HG03442 (cell line): ENCODE measurements around the gene KREMEN2.
"Not testable (repeated sequence)": the region's sequence is repeated elsewhere in the genome, so short reads cannot be mapped to it uniquely, and the experiment has no call there.

Source experiments
- ATAC-seq: cut with Tn5 transposase; IDR thresholded peaks from one replicate; pipeline ENCODE4 v1.9.1; 2021; ENCODE audit warnings: mild to moderate bottlenecking, moderate library complexity; ENCODE audit not compliant: unreplicated experiment

Gene KREMEN2

DNA sequence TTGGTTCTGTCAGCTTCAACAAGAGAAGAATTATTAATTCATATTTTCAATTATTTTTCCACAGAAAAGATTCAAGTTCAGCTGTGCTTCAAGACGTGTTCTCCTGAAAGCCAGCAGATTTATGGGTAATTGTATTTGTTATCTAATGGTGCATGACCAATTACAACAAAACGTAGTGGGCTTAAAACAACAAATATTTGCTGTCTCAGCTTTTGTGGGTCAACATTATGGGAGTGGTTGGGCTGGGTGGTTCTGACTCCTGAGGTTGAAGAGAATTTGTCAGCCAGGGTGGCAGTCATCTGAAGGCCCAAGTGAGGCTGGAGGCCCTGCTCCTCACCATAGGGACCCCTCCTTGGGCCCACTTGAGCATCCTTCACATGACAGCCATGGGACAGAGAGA, 24.1 kb upstream of the KREMEN2 start:
- no peak for ATAC-seq

DNA sequence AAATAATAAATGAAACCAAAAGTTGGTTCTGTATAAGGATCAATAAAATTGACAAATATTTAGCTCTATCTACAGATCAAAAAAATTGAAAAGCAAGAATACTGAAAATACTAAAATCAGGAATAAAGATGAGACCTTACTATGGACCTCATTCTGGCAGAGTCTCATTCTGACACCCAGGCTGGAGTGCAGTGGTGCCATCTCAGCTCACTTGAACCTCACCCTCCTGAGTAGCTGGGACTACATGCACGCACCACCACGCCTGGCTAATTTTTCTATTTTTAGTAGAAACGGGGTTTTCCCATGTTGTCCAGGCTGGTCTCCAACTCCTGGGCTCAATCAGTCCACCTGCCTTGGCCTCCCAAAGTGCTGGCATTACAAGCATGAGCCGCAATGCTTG, 22.0 kb upstream of the KREMEN2 start:
- ATAC-seq = no peak

DNA sequence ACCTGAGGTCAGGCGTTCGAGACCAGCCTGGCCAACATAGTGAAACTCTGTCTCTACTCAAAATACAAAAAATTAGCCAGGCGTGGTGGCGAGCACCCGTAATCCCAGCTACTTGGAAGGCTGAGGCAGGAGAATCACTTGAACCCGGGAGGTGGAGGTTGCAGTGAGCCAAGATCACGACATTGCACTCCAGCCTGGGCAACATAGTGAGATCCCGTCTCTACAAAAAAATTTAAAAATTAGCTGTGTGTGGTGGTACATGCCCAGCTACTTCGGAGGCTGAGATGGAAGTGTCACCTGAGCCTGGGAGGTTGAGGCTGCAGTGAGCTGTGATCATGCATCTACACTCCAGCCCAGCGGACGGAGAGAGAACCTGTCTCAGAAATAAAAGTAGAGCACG, 20.4 kb upstream of the KREMEN2 start:
- ATAC-seq = not testable (repeated sequence)

DNA sequence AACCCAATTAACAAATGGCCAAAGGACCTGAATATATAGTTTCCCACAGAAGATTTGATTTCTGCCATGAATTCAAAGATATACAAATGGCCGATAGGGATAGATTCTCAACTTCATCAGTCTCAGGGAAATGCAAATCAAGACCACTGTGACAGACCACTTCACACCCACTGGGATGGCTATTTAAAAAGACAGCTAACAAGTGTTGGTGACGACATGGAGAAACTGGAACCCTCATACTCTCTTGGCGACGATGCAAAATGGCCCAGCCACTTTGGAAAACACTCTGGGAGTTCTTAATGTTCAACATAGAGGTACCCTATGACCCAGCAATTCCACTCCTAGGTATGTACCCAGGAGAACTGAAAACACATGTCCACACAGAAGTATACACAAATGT, 17.4 kb upstream of the KREMEN2 start:
- no peak for ATAC-seq

DNA sequence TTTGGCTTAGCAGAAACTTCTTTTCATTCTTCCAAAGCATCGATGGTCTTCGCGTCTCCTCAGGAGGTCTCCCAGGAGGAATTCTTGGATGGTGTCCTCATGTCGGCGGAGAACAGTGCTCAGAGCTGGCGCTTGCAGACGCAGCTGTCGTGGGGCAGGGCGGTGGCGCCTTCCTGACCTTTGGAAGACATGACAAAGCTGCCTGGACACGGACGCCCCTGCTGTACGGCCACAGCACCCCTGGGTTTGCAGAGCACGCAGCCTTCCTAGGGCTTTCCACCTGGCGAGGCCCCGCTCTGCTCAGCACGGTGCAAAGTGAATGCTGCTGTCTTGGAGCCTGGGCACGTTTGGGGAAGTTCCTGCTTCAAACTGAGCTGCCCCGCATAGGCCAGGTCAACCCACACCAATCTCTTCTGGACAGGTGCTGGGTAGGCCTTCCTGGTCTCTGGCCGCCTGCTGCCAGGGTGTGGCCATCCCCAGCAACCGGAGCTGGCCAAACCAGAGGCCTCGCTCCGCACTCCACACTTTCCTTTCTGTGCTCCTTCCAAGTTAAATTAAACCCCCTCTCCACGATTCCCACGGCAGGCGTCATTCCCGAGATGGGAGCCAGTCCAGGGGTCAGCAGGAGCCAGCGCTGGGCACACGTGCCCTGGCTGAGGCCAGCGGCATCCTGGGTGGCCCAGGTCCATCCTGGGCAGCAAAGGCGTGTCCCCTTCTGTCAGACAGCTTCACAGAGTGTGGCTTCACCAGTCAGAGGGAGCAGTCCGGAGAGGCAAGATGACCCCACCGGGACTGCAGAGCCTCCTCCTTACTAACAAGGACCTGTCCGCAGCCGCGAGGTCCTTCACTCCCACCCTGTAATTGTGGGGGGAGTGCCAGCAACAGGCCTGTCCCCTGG, 15.0 kb upstream of the KREMEN2 start:
- ATAC-seq = no peak

DNA sequence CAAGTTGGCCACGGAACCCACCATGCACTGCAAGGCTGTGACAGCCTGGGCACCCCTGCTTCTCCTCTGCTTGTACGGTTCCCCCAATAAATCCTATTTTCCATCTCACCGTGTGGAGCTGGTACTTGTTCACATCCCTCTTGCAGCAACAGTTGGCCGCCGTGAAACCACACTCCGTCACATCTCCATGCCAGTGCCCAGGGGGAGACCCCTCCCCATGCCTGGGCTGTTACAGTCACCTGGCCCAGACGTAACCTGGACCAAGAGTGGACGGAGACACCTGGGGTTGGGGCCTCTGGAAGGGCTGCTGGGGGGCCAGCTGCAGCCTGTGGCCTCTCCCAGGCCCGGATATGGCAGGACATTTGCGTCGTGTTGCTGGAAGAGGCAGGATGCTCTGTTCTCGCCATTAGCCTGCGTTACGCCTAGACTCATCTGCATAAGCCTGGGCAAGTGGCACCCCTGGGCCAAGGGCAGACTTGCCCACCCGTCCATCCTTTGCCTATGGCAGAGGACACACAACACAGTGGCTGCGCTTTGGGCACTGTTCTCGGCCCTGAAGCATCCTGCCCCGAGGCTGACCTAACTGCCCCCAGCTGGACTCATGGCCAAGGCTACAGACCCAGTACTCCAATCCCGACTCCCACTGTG, 14.2 kb upstream of the KREMEN2 start:
- ATAC-seq = no peak

DNA sequence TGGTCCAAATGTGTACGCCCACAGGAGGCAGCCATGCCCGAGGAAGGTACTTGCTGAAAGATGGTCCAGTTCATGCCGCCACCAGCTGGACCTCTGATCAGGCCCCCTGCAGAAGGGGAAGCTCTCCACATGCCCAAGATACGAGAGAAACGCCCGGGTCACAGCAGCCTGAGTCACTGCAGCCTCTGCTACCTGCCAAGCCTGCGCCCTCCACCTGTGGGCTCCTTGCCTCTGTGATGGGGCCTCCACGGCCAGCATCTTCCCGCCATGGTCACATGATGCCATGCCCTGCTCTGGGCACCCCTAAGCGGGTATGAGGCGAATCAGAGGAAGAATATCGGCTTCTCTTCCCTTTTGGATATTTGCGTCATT, 13.7 kb upstream of the KREMEN2 start:
- ATAC-seq = no peak

DNA sequence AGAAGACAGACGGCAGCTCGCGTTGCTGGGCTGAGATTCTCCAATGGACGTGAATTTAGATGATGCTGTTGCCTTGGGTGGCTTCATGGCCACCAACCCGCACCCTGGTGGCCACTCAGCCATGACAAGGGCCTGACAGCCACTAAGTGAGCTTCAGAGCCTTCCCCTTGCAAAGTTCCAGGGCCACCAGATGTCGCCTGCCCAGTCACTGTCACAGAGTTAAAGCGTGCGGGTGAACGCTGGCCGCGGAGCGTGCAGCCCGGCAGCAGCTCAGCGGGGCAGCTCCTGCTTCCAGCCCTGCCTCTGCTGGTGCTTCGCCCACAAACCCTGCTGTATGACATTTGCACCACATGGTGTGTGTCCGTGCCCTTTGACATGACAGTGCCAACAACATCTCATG, 13.3 kb upstream of the KREMEN2 start:
- ATAC-seq = no peak

DNA sequence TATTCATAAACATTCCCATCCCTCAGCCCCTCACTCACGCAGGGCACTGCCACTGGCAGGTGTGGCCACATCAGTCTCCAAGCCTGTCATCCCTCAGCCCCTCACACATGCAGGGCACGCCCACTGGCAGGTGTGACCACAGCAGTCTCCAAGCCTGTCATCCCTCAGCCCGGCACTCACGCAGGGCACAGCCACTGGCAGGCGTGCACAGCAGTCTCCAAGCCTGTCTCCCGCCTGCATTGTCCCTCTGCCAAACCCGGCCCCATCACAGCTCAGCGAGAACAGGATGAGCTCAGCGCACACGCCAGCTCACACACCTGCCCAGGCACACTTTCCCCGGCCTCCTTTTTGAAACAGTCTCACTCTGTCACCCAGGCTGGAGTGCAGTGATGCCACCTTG, 11.4 kb upstream of the KREMEN2 start:
- ATAC-seq = no peak

DNA sequence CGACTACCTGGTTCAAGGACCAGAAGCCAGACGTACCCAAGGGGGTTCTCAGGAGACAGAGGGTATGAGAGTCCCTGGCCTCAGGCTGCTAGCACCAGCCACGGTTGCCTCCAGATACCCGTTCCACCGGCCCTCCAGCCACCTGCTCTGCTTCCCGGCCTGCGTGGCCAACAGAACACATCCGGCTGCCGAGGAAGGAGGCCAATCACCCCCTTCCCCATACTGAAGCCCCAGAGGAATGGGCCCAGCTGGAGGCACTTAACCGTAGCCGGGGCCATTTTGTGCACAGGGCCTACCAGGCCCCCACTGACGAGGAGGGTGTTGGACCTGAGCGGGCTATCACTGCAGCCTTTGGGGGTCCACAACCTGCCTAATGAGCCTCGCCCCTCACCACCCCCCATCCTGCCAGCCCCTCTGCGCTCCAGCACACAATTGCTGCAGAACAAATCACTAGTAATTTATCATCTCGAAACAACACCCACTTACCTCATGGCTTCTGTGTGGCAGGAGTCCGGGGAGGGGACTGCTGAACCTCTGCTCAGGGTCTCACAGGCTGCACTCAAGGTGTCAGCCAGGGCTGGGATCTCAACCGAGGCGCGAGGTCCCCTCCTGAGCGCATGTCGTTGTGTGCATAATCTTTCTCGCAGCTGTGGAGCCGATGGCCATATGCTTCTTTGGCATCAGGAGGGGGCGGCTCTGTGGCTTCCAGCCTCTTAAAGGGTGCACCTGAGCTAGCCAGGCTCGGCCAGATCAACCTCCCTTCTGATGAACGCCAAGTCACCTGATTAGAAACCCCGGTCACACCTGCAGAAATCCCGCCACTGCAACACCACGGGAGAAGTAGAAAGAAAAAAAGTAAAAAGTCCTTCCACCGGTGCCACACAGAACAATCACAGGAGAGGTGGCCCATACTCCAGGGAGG, 10.1 kb upstream of the KREMEN2 start:
- no peak for ATAC-seq

DNA sequence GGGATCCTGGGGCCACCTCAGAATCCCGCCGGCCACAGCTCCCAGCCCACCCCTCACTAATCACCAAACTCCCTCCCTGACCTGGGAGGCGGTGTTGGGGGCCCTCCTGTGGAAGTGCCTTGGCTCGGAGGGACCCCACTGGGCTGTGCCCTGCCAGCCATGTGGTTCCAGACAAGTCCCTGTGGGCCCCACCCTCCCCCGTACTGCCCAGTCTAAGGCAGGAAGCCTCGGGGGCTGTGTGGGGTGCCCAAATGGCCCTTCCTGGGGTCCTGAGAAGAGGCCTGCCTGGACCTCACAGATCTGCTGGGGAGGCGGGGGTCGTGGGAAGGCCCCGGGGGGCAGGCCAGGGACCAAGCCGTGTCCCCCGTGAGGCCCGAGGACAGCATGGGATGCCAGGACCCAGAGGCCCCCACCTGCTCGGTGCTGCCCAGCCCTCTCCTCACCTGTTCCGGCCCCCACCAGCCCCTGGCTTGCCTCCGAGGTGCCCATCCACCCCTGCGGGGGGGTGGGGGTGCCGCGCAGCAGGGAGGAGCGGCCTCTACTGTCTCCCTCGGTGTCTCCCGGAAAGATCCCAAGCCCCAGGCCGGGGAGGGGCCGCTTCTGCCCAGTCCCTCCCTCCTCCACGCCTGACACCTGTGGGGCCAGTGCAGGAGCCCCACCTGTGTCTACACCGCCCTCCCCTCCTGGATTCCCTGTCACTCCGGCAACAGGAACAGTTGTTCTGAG, 9.3 kb upstream of the KREMEN2 start:
- ATAC-seq = no peak

DNA sequence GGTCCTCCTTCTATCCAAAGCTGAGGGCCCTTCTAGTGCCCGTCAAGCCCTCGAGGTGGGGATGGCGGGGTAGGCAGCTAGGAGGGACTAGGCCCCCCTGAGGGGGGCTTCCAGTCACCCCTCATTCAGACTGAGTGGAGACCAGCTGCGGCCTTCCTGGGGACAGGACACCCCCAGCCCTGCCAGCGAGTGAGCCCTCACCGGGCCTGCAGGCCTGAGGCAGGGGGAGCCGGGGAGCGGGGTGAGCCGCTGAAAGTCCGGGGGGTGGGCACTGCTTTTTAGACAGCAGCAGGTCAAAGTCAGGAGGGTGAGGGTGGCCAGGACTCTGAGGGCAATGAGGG, 8.7 kb upstream of the KREMEN2 start:
- no peak for ATAC-seq

DNA sequence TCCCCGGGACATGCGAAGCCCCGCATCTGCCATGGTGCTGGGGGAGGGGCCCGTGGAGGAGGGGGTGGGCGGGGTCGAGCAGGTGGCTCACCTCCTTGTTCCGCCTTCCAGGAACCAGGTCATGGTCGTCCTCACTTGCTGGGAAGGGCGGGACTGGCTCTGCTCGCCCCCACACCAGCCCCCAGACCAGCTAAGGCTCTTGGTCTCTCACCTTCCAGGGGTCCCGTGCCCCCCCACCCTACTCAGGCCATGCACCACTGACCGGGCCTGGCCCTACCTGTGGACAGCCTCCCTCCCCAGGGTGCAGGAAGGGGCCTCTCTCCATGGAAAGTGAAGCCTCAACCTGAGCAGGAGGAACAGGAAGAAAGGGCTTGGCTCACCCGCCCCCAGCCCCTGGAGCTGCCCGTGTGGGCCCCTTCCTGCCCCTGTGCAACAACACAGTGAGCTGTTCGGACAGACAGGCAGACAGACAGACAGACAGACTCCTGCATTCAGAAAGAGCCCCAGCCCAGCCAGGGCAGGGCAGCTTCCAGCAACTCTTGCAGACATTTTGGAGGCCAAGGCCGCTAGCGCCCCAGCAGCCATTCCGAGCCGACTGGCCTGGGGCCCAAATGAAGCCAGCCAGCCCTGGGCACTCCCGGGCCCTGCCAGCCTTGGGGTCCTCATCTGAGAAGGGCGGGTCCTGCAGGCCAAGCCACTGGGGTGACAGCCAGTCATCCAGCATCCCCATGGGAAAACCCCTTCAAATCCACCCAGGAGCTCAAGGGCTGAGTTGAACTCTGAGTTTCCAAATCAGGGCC, 8.1 kb upstream of the KREMEN2 start:
- ATAC-seq = no peak

DNA sequence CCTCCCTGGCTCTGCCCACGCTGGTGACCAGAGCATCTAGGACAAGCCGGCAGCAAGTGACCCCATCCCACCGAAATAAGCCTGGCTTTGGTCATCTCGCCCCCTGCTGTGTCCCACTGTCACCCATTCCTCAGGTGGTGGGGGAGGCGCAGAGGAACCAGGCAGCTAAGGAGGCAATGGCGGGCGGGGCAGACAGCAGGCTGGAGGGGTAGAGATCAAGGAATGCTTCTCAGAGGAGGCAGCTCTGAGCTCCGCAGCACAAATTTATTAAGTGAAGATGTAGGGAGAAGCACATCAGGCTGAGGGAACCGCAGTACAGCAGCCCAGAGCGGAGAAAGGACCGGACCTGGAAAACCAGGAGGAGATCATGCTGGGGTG, 7.5 kb upstream of the KREMEN2 start:
- ATAC-seq = no peak

DNA sequence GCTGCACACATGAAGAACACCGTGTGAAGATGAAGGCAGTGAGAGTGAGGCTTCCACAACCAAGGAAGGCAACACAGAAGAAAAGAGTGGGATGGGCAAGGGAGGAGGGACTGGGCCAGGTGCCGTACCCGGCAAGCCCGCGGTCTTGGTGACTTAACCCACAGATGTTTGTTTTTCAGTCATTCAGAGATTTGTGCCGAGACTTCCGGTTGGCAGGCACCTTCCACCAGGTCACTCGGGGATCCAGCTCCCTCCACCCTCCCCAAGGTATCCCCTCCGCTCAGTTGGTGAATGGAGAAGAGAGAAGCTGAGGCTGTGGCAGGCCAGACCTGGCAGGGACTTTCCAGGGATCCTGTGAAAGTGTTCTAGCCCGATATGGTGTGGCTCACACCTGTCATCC, 4.9 kb upstream of the KREMEN2 start:
- ATAC-seq = no peak

DNA sequence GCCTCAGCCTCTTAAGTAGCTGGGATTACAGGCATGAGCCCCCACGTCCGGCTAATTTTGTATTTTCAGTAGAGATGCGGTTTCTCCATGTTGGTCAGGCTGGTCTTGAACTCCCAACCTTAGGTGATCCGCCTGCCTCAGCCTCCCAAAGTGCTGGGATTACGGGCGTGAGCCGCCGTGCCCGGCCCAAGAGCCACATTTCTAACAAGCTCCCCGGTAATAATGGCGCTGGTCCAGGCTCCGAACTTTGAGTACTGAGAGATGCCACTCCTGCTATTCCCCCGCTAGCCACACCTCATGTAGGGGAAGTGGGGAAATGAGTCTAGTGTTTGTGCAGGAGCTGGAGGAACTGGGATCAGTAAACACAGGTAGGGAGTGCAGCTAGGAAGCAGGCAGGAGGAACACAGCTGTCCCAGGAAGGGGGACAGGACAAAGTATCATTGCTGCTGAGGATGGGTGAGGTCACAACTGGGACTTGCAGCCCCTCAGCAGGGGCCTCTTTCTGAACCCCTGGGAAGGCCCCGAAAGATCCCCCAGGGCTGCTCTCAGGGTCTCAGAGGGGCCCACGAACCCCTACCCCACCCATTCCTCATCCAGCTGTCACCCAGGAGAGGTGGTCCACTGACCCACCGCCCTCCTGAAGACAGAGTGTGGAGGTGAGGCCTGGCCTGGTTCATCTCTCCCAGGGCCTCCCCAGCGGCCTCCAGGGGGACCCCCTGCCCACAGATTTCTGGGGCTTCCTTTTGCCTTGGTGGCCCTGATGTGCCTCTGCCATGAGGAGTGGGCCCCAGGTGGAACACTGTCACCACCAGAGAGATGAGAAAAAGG, 3.7 kb upstream of the KREMEN2 start:
- no peak for ATAC-seq

DNA sequence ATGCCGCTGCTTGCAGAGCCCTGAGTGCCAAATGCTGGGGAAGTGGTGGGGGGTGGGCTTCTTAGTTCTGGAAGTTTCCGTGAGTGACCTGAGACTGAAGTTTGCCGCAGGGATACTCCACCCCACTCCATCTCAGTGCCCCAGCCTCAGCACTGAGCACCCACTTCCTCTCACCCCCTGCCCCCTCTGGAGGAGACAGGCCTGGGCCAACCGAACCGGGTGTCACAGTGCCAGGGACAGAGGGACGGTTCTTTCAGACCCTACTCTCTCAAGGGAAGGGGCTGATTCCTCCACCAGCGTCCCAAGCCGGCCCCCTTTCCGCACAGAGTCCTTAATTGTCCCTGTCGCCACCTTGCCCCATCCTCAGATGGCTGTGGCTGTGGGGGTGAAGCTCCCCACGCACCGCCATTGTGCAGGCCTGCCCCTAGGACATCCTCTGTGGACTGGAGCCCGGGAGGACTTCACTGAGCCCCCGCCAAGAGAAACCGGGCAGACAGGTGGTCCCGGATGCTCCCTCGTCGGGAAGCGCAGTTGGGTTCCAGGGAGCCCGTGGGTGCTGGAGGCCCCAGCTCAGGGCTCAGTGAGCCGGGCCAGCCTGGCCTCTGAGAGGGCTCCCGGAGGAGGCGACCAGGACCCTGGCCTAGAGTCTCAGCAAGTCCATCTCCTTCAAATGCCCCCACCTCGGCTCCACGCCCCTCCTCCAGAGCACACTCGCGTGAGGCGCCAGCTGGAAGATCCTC, 1.6 kb upstream of the KREMEN2 start:
- ATAC-seq = no peak

DNA sequence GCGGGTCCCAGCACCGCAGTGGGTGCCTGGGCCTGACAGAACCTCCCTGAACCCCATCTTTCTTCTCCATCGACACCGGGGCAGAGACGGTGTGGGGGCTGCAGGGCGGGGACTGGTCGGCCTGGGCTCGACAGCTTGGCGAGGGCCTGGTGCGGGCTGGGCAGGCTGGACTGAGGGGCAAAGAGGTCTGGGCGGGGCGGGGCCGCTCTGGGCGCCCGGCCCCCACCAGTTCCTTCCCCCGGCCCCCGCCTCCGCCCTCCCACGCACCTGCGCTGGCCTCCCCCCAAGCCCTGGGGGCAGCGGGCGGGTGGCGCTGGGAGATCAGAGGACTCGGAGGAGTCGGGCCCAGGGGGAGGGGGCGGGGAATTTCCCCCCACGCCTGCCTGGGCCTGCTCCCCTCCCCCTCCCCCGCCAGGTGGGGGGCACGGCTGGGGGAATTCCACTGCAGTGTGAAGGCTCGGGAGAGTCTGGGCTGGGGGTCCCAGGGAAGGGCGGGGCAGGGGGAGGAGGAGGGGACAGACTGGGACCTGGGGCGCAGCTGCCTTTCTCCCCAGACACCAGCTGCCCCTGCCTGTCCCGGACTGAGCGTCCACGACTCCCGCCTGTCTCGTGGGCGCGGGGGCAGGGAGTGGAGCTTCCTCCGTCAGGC, 877 bp upstream of the KREMEN2 start:
- ATAC-seq = no peak
